ENCODE results near the gene C4orf54.

C4orf54 gene

DNA sequence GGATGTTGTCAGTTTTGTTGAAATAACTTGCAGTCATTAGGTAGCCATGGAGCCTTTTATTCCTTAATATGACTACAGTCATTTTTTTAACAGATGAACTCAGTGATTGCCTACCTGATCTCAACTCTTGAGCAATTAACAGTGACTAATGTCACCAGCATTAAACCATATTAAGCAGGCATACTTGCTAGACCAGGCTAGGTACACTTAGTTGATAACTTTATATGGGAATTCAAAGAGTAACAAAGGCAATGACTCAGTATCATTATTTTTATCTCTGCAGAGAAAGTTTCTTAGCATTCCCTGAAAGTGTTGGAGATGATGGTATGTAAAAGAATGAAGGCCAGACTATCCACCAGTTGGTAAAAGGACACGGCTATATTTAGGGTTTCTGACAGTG, at the start of gene C4orf54:
TSS of gene C4orf54 (minus strand) at position 31 of the 400 bp plus-strand sequence. CDS start 3,180 bp downstream, outside the sequence.
- no peaks in the 10 kb centered on the region for H3K9me3 ChIP-seq (ENCODE audit: control insufficient read depth, insufficient read depth, low read length)
- H3K4me1 ChIP-seq (ENCODE audit: insufficient read depth, low read length), result no peaks in the 10 kb centered on the region
- no peak within 1 kb of the TSS for H3K9ac ChIP-seq (ENCODE audit: low read depth, low read length)
- H3K36me3 ChIP-seq (ENCODE audit: insufficient read depth, low read length), result no peaks in the 10 kb centered on the region

DNA sequence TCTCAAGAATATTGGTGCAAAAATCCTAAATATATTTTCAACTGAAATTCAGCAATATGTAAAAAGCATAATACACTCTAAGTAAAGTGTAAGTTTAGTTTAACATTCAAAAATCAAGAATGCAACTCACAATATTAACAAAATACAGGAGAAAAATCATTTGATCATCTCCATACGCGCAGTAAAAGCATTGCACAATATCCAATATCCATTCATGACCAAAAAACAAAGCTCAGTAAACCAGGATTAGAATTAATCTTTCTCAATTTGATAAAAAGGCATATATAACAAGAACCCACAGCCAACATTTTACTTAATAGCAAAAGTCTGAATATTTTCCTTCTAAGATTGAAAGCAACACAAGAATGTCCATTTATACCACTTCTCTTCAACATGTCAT, 48.3 kb upstream of the C4orf54 start:
- no peaks in the 10 kb centered on the region for H3K36me3 ChIP-seq (ENCODE audit: insufficient read depth, low read length)
- no peak overlapping the region for H3K9ac ChIP-seq (ENCODE audit: low read depth, low read length)
- H3K9me3 ChIP-seq (ENCODE audit: control insufficient read depth, insufficient read depth, low read length), result no peaks in the 10 kb centered on the region
- no peaks in the 10 kb centered on the region for H3K4me1 ChIP-seq (ENCODE audit: insufficient read depth, low read length)

DNA sequence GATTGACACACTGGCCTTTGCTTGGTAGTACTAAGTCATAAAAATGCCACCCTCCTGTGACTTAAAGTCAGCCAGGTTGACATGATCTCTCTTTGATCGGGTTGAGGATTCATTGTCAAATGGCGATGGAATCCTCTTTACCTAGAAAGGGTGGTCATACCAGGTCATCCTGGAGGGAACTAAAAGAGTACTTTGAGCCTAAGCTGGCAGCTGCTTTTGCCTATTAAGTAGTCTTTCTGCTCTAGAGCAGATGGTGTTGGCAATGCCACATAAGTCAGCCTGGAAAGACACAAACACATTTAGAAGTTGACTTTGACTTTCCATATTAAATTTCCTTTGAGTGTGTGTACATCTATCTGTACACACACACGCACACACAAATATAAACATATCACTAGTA, 39.2 kb upstream of the C4orf54 start:
- Histone ChIP-seq H3K4me1 (ENCODE audit: insufficient read depth, low read length) (peaks cover 6% of the 10 kb centered on the region), H3K36me3 (ENCODE audit: insufficient read depth, low read length) (no peaks in the 10 kb centered on the region), H3K9me3 (ENCODE audit: control insufficient read depth, insufficient read depth, low read length) (no peaks in the 10 kb centered on the region), H3K9ac (ENCODE audit: low read depth, low read length) (no peak overlapping the region)

GRCh38 chr4:99693140-99693539, 35.5 kb upstream of the C4orf54 start:
- Histone ChIP-seq H3K4me1 (ENCODE audit: insufficient read depth, low read length) (peaks cover 6% of the 10 kb centered on the region), H3K9me3 (ENCODE audit: control insufficient read depth, insufficient read depth, low read length) (no peaks in the 10 kb centered on the region), H3K9ac (ENCODE audit: low read depth, low read length) (no peak overlapping the region), H3K36me3 (ENCODE audit: insufficient read depth, low read length) (no peaks in the 10 kb centered on the region)

DNA sequence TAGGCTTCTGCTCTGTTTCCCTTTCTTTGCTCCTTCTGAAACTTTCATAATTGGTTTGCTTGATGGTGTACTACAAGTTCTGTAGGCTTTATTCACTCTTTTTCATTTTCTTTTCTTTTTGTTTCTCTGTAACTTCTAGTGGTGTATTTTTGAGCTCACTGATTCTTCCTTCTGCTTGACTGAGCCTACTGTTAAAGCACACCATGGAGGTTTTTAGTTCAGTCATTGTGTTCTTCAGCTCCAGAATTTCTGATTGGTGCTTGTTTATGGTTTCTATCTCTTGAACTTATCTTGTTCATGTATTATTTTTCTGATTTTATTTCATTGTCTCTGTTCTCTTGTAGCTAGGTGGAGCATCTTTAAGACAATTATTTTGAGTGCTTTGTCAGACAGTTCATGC, 33.4 kb upstream of the C4orf54 start:
- H3K4me1 ChIP-seq (ENCODE audit: insufficient read depth, low read length), result peaks cover 6% of the 10 kb centered on the region
- no peaks in the 10 kb centered on the region for H3K36me3 ChIP-seq (ENCODE audit: insufficient read depth, low read length)
- no peak overlapping the region for H3K9ac ChIP-seq (ENCODE audit: low read depth, low read length)
- no peaks in the 10 kb centered on the region for H3K9me3 ChIP-seq (ENCODE audit: control insufficient read depth, insufficient read depth, low read length)

DNA sequence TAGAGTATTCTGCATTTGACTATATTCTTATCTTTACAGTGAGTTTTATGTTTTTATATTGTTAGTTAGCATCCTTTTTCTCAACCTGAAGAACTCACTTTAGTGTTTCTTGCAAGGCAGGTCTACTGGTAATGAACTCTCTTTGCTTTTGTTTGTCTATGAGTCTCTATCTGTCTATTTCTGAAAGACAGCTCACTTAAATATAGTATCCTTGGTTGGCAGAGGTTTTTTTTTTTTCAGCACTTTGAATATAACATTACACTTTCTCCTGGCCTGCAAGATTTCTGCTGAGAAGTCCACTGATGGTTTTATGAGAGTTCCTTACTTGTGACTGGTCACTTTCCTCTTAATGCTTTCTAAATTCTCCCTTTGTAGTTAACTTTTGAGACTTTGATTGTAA, 32.8 kb upstream of the C4orf54 start:
- H3K9me3 ChIP-seq (ENCODE audit: control insufficient read depth, insufficient read depth, low read length), result no peaks in the 10 kb centered on the region
- no peak overlapping the region for H3K9ac ChIP-seq (ENCODE audit: low read depth, low read length)
- H3K4me1 ChIP-seq (ENCODE audit: insufficient read depth, low read length), result peaks cover 6% of the 10 kb centered on the region
- H3K36me3 ChIP-seq (ENCODE audit: insufficient read depth, low read length), result no peaks in the 10 kb centered on the region

GRCh38 chr4:99687120-99687519, 29.5 kb upstream of the C4orf54 start:
- no peaks in the 10 kb centered on the region for H3K4me1 ChIP-seq (ENCODE audit: insufficient read depth, low read length)
- H3K9ac ChIP-seq (ENCODE audit: low read depth, low read length), result no peak overlapping the region
- no peaks in the 10 kb centered on the region for H3K36me3 ChIP-seq (ENCODE audit: insufficient read depth, low read length)
- no peaks in the 10 kb centered on the region for H3K9me3 ChIP-seq (ENCODE audit: control insufficient read depth, insufficient read depth, low read length)

- H3K9me3 ChIP-seq (ENCODE audit: control insufficient read depth, insufficient read depth, low read length), result no peaks in the 10 kb centered on the region
- no peaks in the 10 kb centered on the region for H3K36me3 ChIP-seq (ENCODE audit: insufficient read depth, low read length)
Observed at GRCh38 chr4:99685234-99685633, 27.6 kb upstream of the C4orf54 start.

DNA sequence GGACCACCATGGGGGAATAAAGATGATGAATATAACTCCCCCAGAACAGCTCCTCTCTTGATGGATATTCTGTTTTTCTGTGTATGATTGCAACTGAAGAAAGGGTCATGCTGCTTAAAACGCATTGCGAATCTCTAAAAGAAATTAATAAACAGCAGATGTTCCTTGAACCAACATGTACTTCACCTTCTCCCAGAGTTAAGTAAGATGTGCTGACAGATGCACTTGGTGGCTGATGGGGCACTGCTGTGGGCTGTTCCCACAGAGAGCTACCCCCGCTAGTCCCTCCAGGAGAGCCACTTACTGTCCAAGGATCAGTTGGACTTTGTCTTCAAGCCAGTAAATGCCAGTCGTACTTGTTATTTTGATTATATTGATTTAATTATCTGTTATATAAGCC, 26.3 kb upstream of the C4orf54 start:
- H3K4me1 ChIP-seq (ENCODE audit: insufficient read depth, low read length), result no peaks in the 10 kb centered on the region
- H3K36me3 ChIP-seq (ENCODE audit: insufficient read depth, low read length), result no peaks in the 10 kb centered on the region
- no peaks in the 10 kb centered on the region for H3K9me3 ChIP-seq (ENCODE audit: control insufficient read depth, insufficient read depth, low read length)
- no peak overlapping the region for H3K9ac ChIP-seq (ENCODE audit: low read depth, low read length)

More at GRCh38 chr4:99685234-99685633, 27.6 kb upstream of the C4orf54 start:
- H3K9ac ChIP-seq (ENCODE audit: low read depth, low read length), result no peak overlapping the region
- no peaks in the 10 kb centered on the region for H3K4me1 ChIP-seq (ENCODE audit: insufficient read depth, low read length)

GRCh38 chr4:99679976-99680375, 22.3 kb upstream of the C4orf54 start:
- Histone ChIP-seq H3K36me3 (ENCODE audit: insufficient read depth, low read length) (no peaks in the 10 kb centered on the region; the same call in 1 of the 2 replicates), H3K4me1 (ENCODE audit: insufficient read depth, low read length) (no peaks in the 10 kb centered on the region), H3K9me3 (ENCODE audit: control insufficient read depth, insufficient read depth, low read length) (no peaks in the 10 kb centered on the region), H3K9ac (ENCODE audit: low read depth, low read length) (no peak overlapping the region)

DNA sequence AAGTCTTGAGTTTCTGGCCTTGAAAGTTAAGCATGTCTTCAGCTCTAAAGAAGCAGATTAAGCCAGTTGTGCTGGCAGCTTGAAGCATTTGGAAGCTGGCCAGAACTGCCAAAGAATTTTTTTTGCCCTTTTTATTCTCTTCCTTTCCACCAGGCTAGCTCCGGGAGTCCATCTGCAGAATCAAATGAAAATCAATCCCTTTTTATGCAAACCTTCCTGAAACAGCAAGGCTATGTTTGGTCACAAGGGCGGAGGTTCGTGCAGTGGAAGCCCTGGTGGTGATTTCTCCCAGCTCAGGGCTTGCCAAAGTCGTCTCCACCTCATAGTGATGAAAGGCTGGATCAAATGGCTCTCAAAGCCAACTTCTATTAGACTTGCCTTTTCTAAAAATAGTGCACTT, 21.6 kb upstream of the C4orf54 start:
- Histone ChIP-seq H3K9ac (ENCODE audit: low read depth, low read length) (no peak overlapping the region), H3K9me3 (ENCODE audit: control insufficient read depth, insufficient read depth, low read length) (no peaks in the 10 kb centered on the region), H3K4me1 (ENCODE audit: insufficient read depth, low read length) (no peaks in the 10 kb centered on the region), H3K36me3 (ENCODE audit: insufficient read depth, low read length) (no peaks in the 10 kb centered on the region; the same call in 1 of the 2 replicates)

- no peaks in the 10 kb centered on the region for H3K4me1 ChIP-seq (ENCODE audit: insufficient read depth, low read length)
- no peaks in the 10 kb centered on the region; the same call in 1 of the 2 replicates for H3K36me3 ChIP-seq (ENCODE audit: insufficient read depth, low read length)
- no peaks in the 10 kb centered on the region; the same call in 1 of the 2 replicates for H3K9me3 ChIP-seq (ENCODE audit: control insufficient read depth, insufficient read depth, low read length)
- no peak overlapping the region for H3K9ac ChIP-seq (ENCODE audit: low read depth, low read length)
Observed at GRCh38 chr4:99677161-99677560, 19.5 kb upstream of the C4orf54 start.

DNA sequence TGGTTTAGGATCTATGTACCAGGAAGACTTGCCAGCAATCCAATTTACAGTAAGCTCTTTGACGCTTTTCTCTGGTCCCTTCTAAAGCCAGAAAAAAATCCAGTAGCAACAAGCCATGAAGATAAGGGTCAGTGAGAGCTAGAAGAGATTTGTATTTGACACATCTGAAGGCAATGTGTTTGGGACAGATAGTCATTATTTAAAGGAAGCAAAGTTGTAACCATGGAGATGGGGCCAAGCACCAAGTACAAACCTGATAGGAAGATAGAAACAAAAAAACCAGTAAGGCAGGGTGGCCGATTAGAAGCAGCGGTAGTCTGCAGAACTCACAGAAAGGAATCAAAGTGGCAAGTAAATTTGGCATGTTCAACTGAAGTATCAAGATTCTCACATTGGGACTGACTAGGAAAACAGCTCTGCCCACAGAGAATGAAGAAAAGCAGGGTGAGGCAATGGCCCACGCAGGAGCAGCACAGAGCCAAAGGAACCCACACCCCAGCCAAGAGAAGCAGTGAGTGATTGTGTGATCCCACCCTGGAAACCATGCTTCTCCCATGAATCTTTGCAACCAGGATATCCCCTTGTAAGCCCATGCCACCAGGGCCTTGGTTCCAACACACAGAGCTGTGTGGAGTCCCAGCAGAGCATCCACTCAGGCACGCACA, 12.9 kb upstream of the C4orf54 start:
- H3K36me3 ChIP-seq (ENCODE audit: insufficient read depth, low read length), result no peaks in the 10 kb centered on the region
- peaks cover 3% of the 10 kb centered on the region; the same call in 1 of the 2 replicates for H3K9me3 ChIP-seq (ENCODE audit: control insufficient read depth, insufficient read depth, low read length)
- H3K9ac ChIP-seq (ENCODE audit: low read depth, low read length), result no peak overlapping the region
- H3K4me1 ChIP-seq (ENCODE audit: insufficient read depth, low read length), result no peaks in the 10 kb centered on the region

GRCh38 chr4:99669084-99669483, 11.5 kb upstream of the C4orf54 start:
- Histone ChIP-seq H3K9ac (ENCODE audit: low read depth, low read length) (no peak overlapping the region), H3K36me3 (ENCODE audit: insufficient read depth, low read length) (no peaks in the 10 kb centered on the region)

DNA sequence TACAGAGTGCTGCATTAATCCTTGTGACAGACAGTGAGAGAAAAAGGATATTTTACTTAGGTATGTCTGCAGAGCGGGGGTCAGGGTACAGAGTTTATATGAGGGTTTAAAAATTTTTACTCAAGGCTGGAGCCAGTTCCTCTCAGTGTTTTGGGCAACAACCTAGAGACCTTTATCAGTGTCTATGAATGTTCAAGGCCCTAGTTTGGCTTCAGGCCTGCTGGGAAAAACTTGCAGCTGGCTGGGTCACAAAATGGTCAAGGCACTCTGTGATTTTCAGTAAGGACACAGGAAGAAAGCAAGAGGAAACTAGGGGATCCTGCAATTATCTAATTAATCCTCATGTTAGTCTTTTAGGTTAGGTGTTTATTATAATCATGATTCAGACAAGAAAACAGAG, 10.8 kb upstream of the C4orf54 start:
- Histone ChIP-seq H3K9ac (ENCODE audit: low read depth, low read length) (no peak overlapping the region), H3K9me3 (ENCODE audit: control insufficient read depth, insufficient read depth, low read length) (peaks cover 3% of the 10 kb centered on the region; the same call in 1 of the 2 replicates), H3K36me3 (ENCODE audit: insufficient read depth, low read length) (no peaks in the 10 kb centered on the region), H3K4me1 (ENCODE audit: insufficient read depth, low read length) (no peaks in the 10 kb centered on the region)

More at GRCh38 chr4:99669084-99669483, 11.5 kb upstream of the C4orf54 start:
- Histone ChIP-seq H3K9me3 (ENCODE audit: control insufficient read depth, insufficient read depth, low read length) (peaks cover 3% of the 10 kb centered on the region; the same call in 1 of the 2 replicates), H3K4me1 (ENCODE audit: insufficient read depth, low read length) (no peaks in the 10 kb centered on the region)

Measured in ES-I3 (cell line).